ENCODE results near the gene ATRN.
"Not testable (repeated sequence)": the region's sequence is repeated elsewhere in the genome, so short reads cannot be mapped to it uniquely, and the experiment has no call there.

The ATRN gene

GRCh38 chr20:3515379-3516170, 44.8 kb downstream of the ATRN start:
- peak; percentile 74 for DNase-seq

DNA sequence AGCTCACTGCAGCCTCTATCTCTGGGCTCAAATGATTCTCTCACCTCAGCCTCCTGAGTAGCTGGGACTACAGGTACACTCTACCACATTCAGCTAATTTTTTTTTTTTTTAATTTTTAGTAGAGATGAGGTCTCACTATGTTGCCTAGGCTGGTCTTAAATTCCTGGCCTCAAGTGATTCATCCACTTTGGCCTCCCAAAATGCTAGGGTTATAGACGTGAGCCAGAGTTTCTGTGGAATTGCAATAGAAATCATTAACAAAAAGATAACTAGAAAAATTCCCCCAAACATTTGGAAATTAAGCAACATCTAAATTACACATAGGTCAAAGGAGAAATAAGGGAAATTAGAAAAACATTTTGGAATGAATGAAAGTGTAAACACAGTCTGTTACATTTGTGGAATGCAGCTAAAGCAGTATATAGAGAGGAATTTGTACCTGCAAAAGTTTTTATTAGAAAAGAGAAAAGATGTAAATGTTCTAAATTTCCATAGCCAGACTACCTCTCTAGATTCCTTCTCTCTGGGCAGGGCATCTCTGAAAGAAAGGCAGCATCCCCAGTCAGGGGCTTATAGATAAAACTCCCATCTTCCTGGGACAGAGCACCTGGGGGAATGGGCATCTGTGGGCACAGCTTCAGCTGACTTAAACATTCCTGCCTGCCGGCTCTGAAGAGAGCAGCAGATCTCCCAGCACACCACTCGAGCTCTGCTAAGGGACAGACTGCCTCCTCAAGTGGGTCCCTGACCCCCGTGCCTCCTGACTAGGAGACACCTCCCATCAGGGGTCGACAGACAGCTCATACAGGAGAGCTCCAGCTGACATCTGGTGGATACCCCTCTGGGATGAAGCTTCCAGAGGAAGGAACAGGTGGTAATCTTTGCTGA, 51.3 kb downstream of the ATRN start:
- DNase-seq = no peak

DNA sequence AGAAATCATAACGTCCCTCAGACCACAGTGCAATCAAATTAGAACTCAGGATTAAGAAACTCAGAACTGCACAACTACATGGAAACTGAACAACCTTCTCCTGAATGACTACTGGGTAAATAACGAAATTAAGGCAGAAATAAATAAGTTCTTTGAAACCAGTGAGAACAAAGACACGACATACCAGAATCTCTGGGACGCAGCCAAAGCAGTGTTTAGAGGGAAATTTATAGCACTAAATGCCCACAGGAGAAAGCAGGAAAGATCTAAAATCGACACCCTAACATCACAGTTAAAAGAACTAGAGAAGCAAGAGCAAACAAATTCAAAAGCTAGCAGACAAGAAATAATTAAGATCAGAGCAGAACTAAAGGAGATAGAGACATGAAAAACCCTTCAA, 53.9 kb downstream of the ATRN start:
- DNase-seq = not testable (repeated sequence)

DNA sequence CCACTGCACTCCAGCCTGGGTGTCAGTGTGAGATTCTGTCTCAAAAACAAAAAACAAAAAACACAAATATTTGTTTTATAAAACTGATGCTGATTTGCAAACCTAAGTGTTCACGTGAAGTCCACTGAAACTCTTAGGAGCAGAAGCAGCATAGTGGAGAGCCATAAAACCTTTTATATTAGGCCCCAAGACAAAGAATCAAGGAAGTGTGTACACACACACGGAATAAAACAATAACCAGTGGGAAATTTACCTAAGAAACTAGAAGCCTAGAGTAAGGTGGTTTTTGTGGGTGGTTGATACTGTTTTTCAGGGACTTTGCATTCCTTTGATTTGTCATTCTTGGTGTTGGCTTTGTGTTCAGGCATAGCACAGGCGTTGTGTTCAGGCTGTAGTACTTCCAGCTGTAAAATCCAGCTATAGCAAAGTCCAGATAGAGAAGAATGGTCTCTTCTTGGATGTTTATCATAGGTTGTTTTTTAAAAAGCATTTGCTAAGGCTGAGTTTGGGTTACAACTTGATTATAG, 61.3 kb downstream of the ATRN start:
- DNase-seq = no peak

DNA sequence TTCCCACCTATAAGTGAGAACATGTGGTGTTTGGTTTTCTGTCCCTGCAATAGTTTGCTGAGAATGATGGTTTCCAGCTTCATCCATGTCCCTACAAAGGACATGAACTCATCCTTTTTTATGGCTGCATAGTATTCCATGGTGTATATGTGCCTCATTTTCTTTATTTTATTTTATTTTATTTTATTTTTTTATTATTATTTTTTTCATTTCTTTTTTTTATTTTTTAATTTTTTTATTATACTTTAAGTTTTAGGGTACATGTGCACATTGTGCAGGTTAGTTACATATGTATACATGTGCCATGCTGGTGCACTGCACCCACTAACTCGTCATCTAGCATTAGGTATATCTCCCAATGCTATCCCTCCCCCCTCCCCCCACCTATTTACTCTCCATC, 66.9 kb downstream of the ATRN start:
- not testable (repeated sequence) for DNase-seq

DNA sequence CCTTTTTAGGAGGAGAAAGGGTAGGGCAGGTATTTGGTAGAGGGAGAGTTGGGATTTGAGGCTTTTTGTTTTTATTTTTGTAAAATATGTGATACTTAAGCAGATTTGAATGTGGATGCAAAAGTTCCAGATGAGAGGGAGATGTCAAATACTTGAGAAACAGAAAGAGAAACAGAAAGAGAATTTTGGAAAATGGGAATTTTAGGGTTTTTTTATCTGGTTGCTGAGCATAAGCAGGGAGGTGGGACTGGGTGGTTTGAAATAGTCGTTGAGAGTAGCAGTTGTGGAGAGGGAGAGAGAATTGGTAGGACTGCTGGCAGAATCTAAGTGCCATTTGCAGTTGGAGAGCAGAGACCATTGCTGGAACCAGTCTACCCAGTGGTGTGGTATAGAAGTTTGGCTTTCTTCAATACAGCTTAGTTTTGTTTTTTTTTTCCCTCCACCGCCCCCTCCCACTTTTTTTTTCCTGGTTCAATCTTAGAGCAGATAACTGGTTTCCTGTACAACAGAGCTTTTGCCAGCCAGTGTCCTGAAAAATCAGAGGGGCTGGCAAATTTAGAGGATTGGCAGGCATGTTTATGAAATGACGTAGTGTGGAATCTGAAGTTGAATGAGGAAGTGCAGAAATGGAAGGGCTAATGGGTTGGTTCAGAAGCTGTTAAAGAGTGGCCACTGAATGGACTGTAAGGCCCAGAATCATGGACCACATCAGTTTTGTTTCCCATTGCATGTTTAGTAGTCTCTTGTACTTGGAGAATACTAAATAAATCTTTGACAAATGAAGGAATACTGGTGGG, 68.7 kb downstream of the ATRN start:
- DNase-seq = no peak

DNA sequence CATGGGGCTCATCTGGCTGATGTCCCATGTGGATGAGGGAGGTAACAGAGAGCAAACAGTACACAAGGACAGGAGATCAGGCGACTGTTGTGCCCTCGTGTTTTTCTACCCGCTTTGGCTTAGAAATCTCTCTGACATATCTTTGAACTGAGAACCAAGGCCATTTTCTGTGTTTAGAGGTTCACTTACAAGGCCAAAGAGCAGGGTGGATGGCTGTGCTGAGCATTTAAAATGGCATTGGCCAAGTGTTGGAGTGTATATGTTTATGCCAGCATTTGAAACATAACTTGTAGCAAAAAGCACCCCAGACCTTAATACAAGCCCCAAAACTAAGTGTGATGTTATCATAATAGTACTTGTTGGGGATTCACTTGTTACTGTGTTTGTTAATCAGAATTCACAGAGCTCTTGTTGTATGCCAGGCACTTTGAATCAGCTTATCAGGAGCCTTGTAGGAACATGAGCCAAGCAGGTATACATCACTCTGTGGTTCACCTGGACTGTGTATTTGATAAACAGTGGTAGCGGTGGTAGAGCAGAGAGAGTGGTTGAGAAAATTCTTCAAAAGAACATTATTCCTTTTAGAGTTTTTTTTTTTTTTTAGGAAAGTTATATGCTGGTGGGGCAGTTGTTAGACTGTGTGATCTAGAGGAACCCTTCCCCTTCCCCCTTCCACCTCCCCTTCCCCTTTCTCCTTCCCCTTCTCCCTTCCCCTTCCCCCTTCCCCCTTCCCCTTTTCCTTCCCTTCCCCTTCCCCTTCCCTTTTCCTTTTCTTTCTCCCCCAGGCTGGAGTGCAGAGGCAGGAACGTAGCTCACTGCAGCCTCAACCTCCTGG, 71.3 kb downstream of the ATRN start:
- DNase-seq = no peak

GRCh38 chr20:3543901-3544507, 73.2 kb downstream of the ATRN start:
- DNase-seq = peak; percentile 6

DNA sequence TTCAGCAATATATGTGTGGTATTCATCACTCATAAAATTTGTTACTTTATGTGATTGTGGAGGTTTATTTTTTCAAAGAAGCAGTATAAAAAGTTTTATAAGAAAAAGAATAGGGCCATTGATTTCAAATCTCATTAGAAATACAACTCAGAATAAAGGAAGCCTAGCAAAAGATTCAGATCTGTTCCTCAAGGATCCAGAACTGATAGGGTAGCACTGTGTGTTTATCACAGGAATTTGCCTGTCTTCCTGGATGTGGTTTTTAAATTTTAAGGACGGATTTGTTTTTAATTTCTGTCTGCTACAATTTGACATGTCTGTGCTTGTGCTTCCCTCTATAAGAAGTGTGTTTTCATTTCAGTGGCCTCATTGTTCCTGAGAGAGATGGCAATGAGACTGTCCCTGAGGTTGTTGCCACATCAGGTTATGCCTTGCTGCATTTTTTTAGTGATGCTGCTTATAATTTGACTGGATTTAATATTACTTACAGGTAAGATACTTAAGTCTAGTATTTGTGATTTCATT, 74.6 kb downstream of the ATRN start:
- DNase-seq = no peak

- no peak for DNase-seq
Measured at GRCh38 chr20:3547906-3548305, 77.1 kb downstream of the ATRN start.

- no peak for DNase-seq
Measured at GRCh38 chr20:3550837-3551236, 80.0 kb downstream of the ATRN start.

DNA sequence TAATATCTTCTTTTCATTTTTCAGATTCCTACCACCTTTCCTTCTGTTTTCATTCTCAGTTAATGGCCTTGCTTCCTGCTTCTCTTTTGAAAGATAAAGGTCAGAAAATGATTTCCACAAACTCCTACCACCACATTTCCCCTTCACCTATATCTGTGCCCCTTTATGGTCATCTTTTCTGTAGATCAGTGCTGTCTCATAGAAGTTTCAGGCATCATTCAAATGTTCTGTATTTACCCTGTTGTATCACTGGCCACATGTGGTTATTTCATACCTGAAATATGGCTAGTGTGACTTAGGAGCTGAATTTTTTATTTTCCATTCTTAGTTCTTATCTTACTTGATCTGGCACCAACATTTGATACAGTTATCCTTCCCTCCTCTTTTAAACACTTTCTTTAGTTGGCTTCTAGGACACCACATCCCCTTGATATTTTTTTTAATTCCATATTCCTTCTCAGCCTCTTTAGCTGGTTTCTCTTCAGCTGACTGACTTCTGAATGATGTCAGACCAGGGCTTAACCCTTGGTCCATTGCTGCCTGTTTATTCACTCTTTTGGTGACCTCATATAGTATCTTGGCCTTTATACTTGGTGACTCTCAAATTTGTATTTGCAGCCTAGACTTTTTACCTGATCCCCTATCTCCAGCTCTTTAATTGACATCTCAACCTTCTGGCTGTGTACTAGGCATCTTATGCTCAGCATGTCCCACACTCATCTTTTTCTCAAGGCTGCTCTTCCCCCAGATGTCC, 81.0 kb downstream of the ATRN start:
- no peak for DNase-seq

DNA sequence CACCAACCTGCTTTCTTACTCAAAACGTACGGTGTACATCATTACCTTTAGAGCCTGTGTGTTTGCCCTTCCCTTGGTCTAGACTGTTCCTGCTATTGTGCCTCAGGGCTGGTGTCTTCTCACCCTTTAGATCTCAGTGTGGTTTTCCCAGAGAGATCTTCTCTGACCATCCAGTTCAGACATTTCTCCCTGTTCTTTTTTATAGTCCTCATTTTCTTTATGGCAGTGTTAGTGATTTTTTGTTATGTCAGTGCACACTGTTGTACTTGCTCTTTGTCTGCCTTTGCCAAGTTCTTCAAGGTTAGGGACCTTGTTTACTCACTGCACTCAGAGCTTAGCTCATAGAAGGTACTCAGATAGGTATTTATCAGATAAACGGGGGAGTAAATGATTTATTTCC, 82.8 kb downstream of the ATRN start:
- no peak for DNase-seq

- no peak for DNase-seq
Measured at GRCh38 chr20:3557237-3557785, 86.5 kb downstream of the ATRN start.

- no peak for DNase-seq
Measured at GRCh38 chr20:3559231-3559630, 88.4 kb downstream of the ATRN start.

DNA sequence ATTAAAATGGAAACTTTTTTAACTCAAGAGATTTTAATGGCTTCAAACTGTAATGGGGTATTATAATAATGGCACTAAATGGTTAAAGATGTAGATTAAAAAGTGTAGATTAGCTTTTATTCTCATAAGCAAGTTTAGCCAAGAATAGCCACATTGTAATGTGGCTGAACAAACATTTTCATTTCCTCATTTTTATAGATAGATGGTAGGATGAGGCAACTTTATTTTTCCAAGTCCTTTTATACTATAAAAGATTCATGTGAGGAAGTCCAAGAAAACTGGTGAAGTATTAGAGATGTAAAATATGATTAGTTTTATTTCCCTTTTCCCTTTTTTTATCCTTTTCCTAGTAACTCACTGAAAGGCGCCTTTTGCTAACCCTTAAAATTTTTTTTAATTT, 88.8 kb downstream of the ATRN start:
- no peak for DNase-seq

GRCh38 chr20:3560162-3560561, 89.3 kb downstream of the ATRN start:
- no peak for DNase-seq

GRCh38 chr20:3560578-3560977, 89.8 kb downstream of the ATRN start:
- DNase-seq = peak; percentile 27

DNA sequence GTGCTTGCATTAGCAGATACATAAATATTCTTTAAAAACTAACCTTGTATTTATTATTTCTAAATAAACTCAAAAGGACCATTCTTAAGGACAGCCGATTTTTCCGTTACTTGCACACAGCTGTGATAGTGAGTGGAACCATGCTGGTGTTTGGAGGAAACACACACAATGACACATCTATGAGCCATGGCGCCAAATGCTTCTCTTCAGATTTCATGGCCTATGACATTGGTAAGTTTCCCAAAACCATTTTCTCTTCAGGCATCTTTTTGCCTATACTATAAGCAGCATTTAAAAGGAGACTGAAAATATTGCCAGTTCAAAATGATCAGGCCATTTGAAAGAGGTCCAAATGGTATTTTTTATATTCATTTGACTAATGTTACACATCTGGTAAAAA, 92.3 kb downstream of the ATRN start:
- DNase-seq = no peak

All from fibroblast of skin of back (primary cell).